Measurements from ENCODE around the gene NPAT. TPM values are rescaled to one million over a fixed set of nuclear protein-coding genes. Genes with fewer than 3 reads are reported as not detected.

Gene NPAT
- total RNA-seq, 1 experiment from 2014 or later: 27.9 TPM

GRCh38 chr11:108235633-108236032 lies 13.2 kb upstream of the NPAT start:
- H3K36me3 ChIP-seq (ENCODE audit: insufficient read depth, low read length, poor library complexity, severe bottlenecking): peaks cover 36% of the 10 kb centered on the region
- CTCF ChIA-PET: no interaction called here

GRCh38 chr11:108235192-108235591 lies 12.8 kb upstream of the NPAT start:
- TF ChIP-seq EZH2 (IDR thresholded peaks at IDR 0.05; ENCODE audit: borderline replicate concordance, low read depth, low read length, poor library complexity, severe bottlenecking) (no peak), CTCF (conservative IDR thresholded peaks at IDR 0.05; ENCODE audit: low read depth, low read length) (no peak)
- no peaks in the 10 kb centered on the region for H3K9me3 ChIP-seq (ENCODE audit: low read depth, low read length, poor library complexity, severe bottlenecking)
- peaks cover 40% of the 10 kb centered on the region for H3K36me3 ChIP-seq (ENCODE audit: insufficient read depth, low read length, poor library complexity, severe bottlenecking)
- H3K27me3 ChIP-seq (replicated peaks; ENCODE audit: insufficient read depth, low read depth, low read length, poor library complexity): no peaks in the 10 kb centered on the region
- H3K4me1 ChIP-seq (ENCODE audit: insufficient read depth, low read length, poor library complexity, severe bottlenecking): no peaks in the 10 kb centered on the region
- ChIA-PET POLR2A (ENCODE audit: low non-redundant PET) (no interaction called here), CTCF (no interaction called here)
- BruUV-seq (replicated peaks): no TSS peak
- H3K4me3 ChIP-seq (ENCODE audit: low read depth, low read length, poor library complexity, severe bottlenecking): no peak overlapping the region
- no peak for DNase-seq (ENCODE audit: low spot score)
- no peak overlapping the region for H3K27ac ChIP-seq (ENCODE audit: low read depth, low read length, poor library complexity, severe bottlenecking)
- intact Hi-C loops (cut with micrococcal nuclease; ENCODE audit: unreplicated experiment): no loop called here

More at GRCh38 chr11:108235633-108236032, 13.2 kb upstream of the NPAT start:
- no peaks in the 10 kb centered on the region for H3K27me3 ChIP-seq (replicated peaks; ENCODE audit: insufficient read depth, low read depth, low read length, poor library complexity)
- intact Hi-C loops (cut with micrococcal nuclease; ENCODE audit: unreplicated experiment): no loop called here
- H3K27ac ChIP-seq (ENCODE audit: low read depth, low read length, poor library complexity, severe bottlenecking): no peak overlapping the region
- H3K9me3 ChIP-seq (ENCODE audit: low read depth, low read length, poor library complexity, severe bottlenecking): no peaks in the 10 kb centered on the region
- POLR2A ChIA-PET (ENCODE audit: low non-redundant PET): no interaction called here
- TF ChIP-seq CTCF (conservative IDR thresholded peaks at IDR 0.05; ENCODE audit: low read depth, low read length) (no peak), EZH2 (IDR thresholded peaks at IDR 0.05; ENCODE audit: borderline replicate concordance, low read depth, low read length, poor library complexity, severe bottlenecking) (no peak)
- no peak for DNase-seq (ENCODE audit: low spot score)
- no peak overlapping the region for H3K4me3 ChIP-seq (ENCODE audit: low read depth, low read length, poor library complexity, severe bottlenecking)
- H3K4me1 ChIP-seq (ENCODE audit: insufficient read depth, low read length, poor library complexity, severe bottlenecking): no peaks in the 10 kb centered on the region
- BruUV-seq (replicated peaks): no TSS peak

GRCh38 chr11:108233277-108233945 lies 11.0 kb upstream of the NPAT start:
- Histone ChIP-seq H3K36me3 (ENCODE audit: insufficient read depth, low read length, poor library complexity, severe bottlenecking) (peaks cover 51% of the 10 kb centered on the region), H3K27me3 (replicated peaks; ENCODE audit: insufficient read depth, low read depth, low read length, poor library complexity) (no peaks in the 10 kb centered on the region), H3K9me3 (ENCODE audit: low read depth, low read length, poor library complexity, severe bottlenecking) (no peaks in the 10 kb centered on the region), H3K4me3 (ENCODE audit: low read depth, low read length, poor library complexity, severe bottlenecking) (no peak overlapping the region), H3K27ac (ENCODE audit: low read depth, low read length, poor library complexity, severe bottlenecking) (no peak overlapping the region), H3K4me1 (ENCODE audit: insufficient read depth, low read length, poor library complexity, severe bottlenecking) (peaks cover 8% of the 10 kb centered on the region)
- DNase-seq (ENCODE audit: low spot score): no peak
- ChIA-PET POLR2A (ENCODE audit: low non-redundant PET) (no interaction called here), CTCF (no interaction called here)
- no peak for TF ChIP-seq EZH2 (IDR thresholded peaks at IDR 0.05; ENCODE audit: borderline replicate concordance, low read depth, low read length, poor library complexity, severe bottlenecking)
- no peak for TF ChIP-seq CTCF (conservative IDR thresholded peaks at IDR 0.05; ENCODE audit: low read depth, low read length)
- intact Hi-C loops (cut with micrococcal nuclease; ENCODE audit: unreplicated experiment): no loop called here
- BruUV-seq (replicated peaks): no TSS peak

Measured in A673 (cell line).